ENCODE data around the gene GSTA2.
"Not testable (repeated sequence)": the region's sequence is repeated elsewhere in the genome, so short reads cannot be mapped to it uniquely, and the experiment has no call there.

Gene GSTA2

DNA sequence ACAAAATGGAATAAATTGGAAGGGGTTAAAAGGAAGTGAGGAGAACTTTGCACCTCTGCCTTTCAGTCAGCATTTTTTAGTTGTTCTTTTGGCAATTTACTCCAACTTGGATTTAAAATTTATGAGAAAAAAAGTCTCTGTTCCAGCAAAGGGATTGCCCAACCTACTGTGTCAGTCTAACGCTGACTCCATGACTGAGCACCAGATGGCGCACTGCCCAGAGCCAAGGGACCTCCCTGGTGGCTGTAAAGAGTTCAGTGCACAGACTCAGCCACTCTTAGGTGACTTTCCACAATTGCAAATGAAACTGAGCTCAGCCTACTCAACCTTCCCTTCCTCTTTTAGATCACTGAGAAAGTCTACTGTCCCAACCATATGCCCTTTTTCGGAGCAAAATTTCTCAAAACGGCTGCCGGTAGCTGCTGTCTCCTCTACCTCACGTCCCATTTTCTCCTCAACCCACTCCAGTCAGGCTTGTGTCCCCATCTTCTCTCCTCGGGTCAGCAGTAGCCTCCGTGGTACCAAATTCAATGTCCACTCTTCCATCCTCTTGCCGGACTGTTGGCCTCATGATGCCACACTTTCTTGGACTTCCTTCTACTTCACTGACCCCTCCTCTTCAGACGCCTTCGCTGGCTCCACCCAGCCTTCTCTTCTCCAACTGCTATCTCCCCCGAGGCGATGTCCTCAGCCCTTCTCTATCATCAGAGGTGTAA, 38.7 kb downstream of the GSTA2 start:
- DNase-seq: peak; percentile 39

DNA sequence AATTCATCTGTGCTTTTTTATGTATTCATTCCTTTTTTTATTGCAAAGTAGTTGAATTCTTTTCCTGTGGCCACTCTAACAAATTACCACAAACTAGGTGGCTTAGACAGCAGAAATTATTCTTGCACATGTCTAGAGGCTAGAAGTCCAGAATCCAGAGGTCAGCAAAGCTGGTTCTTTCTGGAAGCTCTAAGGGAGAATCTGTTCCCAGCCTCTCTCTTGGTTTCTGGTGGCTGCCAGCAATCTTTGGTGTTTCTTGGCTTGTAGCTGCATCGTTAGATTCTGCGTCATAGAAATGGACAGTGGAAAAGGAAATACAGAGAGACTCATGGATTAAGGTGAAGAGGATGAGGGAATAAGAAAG, 39.3 kb downstream of the GSTA2 start:
- DNase-seq: peak; percentile 71

DNA sequence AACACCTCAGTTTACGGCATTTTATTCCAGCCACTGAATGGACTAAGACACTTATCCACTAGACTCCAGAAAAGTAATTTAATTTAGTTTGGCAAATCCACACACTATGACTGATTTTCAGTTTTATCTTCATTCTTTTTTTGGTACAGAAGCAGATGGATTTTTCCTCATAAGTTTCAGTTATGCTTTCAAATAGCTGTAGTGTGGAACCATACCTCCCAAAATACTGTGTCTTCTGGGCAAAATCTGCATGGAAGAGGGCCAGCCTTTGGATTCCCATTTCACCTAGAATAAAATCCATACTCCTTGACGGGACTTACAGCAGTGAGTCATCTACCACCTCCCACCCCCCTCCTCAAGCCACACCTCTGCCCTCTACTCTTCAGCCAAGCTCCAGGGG, 43.0 kb downstream of the GSTA2 start:
- no peak for DNase-seq

DNA sequence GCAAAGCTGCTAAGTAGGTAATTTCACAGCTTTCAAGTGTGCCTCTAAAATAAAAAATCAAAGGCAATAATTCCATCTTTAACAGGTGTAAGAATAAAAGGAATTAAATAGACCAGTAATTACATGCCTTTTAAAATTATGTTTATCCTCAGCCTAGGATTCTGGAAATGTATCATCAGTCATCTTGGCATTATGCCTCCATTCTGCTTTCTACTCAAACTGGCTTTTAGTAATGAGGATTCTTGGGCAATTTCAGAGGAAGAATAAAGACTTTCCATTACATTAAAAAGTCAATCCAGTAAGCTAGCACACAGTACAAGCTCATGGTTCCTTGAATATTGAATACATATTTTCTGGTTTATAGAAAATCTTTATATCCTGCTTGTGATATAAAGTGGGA, 44.7 kb downstream of the GSTA2 start:
- DNase-seq: no peak

DNA sequence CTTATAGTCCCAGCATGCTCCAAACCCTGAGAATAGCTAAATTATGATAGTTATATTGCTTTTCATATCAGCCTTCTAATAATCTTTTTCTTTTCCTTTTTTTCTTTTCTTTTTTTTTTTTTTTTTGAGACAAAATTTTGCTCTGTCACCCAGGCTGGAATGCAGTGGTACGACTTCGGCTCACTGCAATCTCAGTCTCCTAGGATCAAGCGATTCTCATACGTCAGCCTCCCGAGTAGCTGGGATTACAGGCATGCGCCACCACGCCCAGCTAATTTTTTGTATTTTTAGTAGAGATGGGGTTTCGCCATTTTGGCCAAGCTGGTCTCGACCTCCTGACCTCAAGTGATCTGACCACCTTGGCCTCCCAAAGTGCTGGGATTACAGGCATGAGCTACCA, 48.5 kb downstream of the GSTA2 start:
- DNase-seq: not testable (repeated sequence)

DNA sequence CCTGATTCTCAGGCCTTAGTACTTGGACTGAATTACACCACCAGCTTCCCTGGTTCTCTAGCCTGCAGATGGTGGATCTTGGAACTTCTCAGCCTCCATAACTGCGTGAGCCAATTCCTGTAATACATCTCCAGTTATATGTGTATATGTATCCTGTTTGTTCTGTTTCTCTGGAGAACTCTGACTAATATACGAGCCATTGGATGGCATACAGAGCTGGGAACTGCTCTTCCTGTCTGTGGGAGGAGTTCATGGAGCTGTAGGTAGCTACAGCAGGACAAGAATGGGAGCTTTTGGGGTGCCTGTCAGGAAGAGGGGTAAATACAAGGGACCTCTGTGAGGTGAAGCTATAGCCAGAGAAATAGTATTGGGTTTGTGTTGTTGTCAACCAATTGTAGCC, 51.1 kb downstream of the GSTA2 start:
- DNase-seq: peak; percentile 52

DNA sequence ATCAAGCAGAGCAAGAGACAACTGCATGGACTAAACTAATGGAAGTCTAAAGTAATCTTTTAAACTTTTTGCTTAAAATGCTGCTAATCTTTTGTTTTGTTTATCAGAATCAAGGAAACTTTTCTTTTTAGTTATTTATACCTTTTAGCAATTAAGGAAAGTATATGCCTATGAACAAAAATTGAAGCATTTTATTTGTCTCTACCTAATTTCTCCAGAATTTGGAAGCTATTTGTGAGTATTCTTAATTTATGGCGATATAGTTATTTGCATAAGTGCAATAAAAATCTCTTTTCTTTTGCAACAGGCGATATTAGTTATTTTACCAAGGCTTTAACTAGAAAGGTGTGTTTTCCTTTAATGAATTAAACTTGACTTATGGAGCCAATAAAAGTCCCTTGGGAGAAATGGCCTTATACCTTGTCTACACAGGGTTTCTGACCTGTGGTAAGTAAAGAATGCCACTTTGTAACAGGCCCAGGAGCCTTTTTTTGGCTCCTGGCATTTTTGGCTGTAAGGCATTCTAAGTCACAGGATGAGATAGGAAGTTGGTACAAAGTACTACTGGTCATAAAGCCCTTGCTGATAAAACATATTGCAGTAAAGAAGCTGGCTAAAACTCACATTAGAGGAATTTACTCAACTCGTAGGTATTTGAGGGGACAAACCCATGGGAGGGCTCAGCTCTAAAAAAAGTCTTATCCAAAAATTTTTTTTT, 55.2 kb downstream of the GSTA2 start:
- no peak for DNase-seq

DNA sequence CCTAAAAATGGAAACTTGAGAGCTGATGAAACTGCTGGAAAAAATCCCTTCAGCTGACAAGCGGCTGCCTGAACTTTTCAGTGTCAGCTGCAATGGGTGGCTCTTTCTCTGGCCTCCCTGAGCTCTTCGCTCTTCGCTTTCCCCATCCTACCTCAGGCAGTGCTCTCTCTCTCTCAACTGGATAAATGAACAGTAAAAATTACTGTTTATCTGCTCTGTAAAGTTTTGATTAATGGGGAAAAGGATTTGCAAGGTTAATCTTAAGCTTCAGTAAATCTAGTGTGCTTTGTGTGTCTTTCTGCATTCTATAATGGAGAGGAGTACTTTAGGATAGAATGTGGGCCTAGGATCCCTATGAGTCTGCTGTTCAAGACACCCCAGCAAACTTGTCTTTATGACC, 57.3 kb downstream of the GSTA2 start:
- DNase-seq: no peak

DNA sequence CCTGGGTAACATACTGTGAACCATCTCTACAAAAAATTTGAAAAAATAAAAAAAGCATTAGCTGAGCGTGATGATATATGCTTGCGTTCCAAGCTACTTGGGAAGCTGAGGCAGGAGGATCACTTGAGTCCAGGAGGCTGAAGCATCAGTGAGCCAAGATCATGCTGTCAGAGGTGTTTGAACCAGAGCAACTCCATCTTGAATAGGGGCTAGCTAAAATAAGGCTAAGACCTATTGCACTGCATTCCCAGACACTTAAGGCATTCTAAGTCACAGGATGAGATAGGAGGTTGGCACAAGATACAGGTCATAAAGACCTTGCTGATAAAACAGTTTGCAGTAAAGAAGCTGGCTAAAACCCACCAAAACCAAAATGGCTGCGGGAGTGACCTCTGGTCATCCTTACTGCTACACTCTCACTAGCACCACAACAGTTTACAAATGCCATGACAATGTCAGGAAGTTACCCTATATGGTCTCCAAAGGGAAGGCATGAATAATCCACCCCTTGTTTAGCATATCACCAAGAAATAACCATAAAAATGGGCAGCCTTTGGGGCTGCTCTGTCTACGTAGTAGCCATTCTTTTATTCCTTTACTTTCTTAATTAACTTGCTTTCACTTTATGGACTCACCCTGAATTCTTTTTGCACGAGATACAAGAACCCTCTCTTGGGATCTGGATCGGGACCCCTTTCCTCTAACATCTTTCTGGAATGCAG, 58.3 kb downstream of the GSTA2 start:
- DNase-seq: not testable (repeated sequence)

DNA sequence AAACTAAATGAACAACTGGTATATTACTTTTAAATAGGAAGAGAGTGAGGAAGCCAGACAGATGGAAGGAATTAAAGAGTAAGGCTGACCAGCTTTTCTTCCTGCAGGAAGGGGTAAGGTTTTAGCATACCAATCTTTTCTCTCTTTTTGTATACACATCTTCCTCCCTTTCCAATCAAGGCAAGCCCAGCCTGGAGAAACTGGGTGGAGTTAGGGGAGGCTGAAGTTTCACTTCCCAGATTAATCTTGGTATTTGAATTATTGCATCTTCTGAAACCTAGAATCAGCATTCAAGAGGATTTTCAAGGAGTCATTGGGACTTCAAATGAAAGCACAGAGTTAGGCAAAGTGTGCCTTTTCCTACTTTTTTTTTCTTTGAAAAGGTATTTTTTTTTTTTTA, 59.2 kb downstream of the GSTA2 start:
- no peak for DNase-seq

Measured in NCI-H226 (cell line).